Thyroid gland (tissue), 4 donors: ENCODE data around the gene HRNR.

Experiments
- CTCF ChIP-seq, 6 experiments: fragments of 200-600 bp in 3 of 6; fragments of 450-650 bp in 3 of 6; sonication (generic) in 3 of 6; IDR thresholded peaks; one replicate each; pipeline ENCODE4 v1.5.1; 2016 to 2019; ENCODE audit warnings: antibody characterized with exemption in 6 of 6, mild to moderate bottlenecking in 2 of 6, inconsistent platforms in 1 of 6, moderate library complexity in 1 of 6
- POLR2A ChIP-seq, 2 donors: fragments of 450-650 bp; IDR thresholded peaks; one replicate each; pipeline ENCODE4 v1.6.1; 2017; ENCODE audit warnings: antibody characterized with exemption in 2 of 2, mild to moderate bottlenecking in 2 of 2, moderate library complexity in 1 of 2

- TF ChIP-seq CTCF (IDR thresholded peaks at IDR 0.05): no peak
- no peak for TF ChIP-seq POLR2A (IDR thresholded peaks at IDR 0.05)
Measured at GRCh38 chr1:152190589-152190988, 33.4 kb downstream of the HRNR start.
